ENCODE measurements around the gene HMGB1. TPM values are rescaled to one million over a fixed set of nuclear protein-coding genes. Genes with fewer than 3 reads are reported as not detected.
A peak's percentile ranks its signal among the peaks of the same experiment; 100 is the strongest.

The HMGB1 gene
- total and polyA plus RNA-seq, 2 donors (not counting 3 experiments of a cell fraction or from before 2014, with no cell fraction given): 111 to 670 TPM

GRCh38 chr13:30466841-30467252 lies 1.1 kb upstream of the HMGB1 start:
- intact Hi-C loops (cut with micrococcal nuclease): loop anchor here (1.0 to 10.0 kb wide), 7 partner anchors 105 to 578 kb away; no protein-coding TSS in a partner anchor
- no peak for DNase-seq (ENCODE audit: low read depth, low spot score)
- CTCF ChIA-PET: interaction anchor here (3.7 kb wide), 1 partner anchor 335 kb away, joined by 19 read pairs; no protein-coding TSS in a partner anchor
- no peak overlapping the region for H3K9ac ChIP-seq (replicated peaks; ENCODE audit: extremely low read depth, insufficient read depth, low read length)
- POLR2A ChIA-PET: no interaction called here
- dilution Hi-C loops (cut with MboI; ENCODE audit: extremely low pct_ligation_motif_present, low sequenced_read_pairs): no loop called here
- peak overlapping the region; percentile 17 for H3K27ac ChIP-seq (ENCODE audit: insufficient read depth, low read depth, low read length)
- FAIRE-seq: no peak
- H2AFZ ChIP-seq (ENCODE audit: low read depth, low read length): peak overlapping the region; percentile 73
- peaks cover 25% of the 10 kb centered on the region for H3K79me2 ChIP-seq (ENCODE audit: control insufficient read depth, insufficient read depth, low read length)
- peaks cover 23% of the 10 kb centered on the region for H3K4me1 ChIP-seq (ENCODE audit: control insufficient read depth, extremely low read depth, insufficient read depth, low read length)
- BruUV-seq (replicated peaks): no TSS peak
- peaks cover 1 to 8% of the 10 kb centered on the region in 2 experiments for H3K36me3 ChIP-seq (ENCODE audit: control insufficient read depth in 2 of 2, extremely low read depth in 1 of 2, insufficient read depth in 2 of 2, low read length in 2 of 2)
- H3K9me3 ChIP-seq (replicated peaks; ENCODE audit: control insufficient read depth, insufficient read depth, low read length): no peaks in the 10 kb centered on the region
- no peaks in the 10 kb centered on the region for H3K9me1 ChIP-seq (replicated peaks; ENCODE audit: control insufficient read depth, extremely low read depth, insufficient read depth, low read length)
- H3K27me3 ChIP-seq (ENCODE audit: control insufficient read depth in 2 of 2, insufficient read depth in 2 of 2, low read length in 2 of 2): no peaks in the 10 kb centered on the region
- TF ChIP-seq POLR2A (IDR thresholded peaks at IDR 0.05; ENCODE audit: low read depth, low read length) (no peak), GATA2 (IDR thresholded peaks at IDR 0.05; ENCODE audit: insufficient read depth, insufficient read length, low read depth, low read length) (no peak), MYC (IDR thresholded peaks at IDR 0.05; ENCODE audit: low read depth, low read length) (no peak), FOS (IDR thresholded peaks at IDR 0.05; ENCODE audit: borderline replicate concordance, insufficient read depth, low read length) (no peak), EZH2 (IDR thresholded peaks at IDR 0.05; ENCODE audit: borderline replicate concordance, low read depth, low read length, severe bottlenecking) (no peak), JUN (IDR thresholded peaks at IDR 0.05; ENCODE audit: borderline replicate concordance, insufficient read depth, insufficient read length, low read depth) (no peak), CTCF (IDR thresholded peaks at IDR 0.05; ENCODE audit: extremely low read depth in 1 of 2, insufficient read depth in 1 of 2, low read depth in 1 of 2, low read length in 2 of 2) (no peak)
- peak overlapping the region; percentile 58 for H3K4me2 ChIP-seq (ENCODE audit: insufficient read depth, low read length)
- no peaks in the 10 kb centered on the region for H4K20me1 ChIP-seq (replicated peaks; ENCODE audit: control insufficient read depth, extremely low read depth, insufficient read depth, low read length)
- H3K4me3 ChIP-seq (replicated peaks in 1 of 3; ENCODE audit: insufficient read depth in 1 of 3, low read depth in 1 of 3, low read length in 3 of 3): no peak overlapping the region

Data from endothelial cell of umbilical vein (primary cell).